GM18861 (cell line): ENCODE measurements around the gene ZNF618.

Experiments
- ATAC-seq: cut with Tn5 transposase; IDR thresholded peaks from one replicate; pipeline ENCODE4 v1.9.1; 2021; ENCODE audit not compliant: unreplicated experiment

The ZNF618 gene

DNA sequence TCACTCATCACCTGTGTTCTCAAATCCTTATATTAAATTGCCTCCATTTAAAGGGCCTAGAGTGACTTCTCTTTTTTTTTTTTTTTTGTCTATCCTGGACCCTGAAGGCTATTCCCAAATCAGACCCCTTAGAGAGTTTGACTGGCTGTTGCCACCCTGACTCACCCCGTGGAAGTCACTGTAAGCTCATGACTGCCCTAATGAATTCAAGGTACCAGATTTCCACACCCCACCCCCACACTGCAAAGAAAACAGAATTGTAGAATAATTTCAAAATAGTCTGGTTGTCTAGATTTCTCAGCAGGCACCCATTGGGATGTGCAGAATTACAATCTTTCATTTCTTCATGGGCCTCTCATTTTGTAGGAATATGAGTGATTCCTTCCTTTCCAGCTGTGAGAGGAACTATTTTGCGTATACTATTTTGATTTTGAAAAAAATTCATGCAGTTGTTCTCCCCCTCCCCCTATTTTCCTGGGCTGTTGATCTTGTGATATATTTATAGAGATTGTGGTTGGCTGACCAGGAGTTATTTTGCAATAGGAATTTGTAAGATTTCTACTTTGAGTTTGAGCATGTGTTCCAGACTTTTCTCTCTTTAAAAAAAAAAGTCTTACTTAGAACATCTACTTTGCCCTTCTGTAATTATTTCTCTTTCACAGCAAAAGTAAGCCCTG, 79.1 kb downstream of the ZNF618 start:
- no peak for ATAC-seq

DNA sequence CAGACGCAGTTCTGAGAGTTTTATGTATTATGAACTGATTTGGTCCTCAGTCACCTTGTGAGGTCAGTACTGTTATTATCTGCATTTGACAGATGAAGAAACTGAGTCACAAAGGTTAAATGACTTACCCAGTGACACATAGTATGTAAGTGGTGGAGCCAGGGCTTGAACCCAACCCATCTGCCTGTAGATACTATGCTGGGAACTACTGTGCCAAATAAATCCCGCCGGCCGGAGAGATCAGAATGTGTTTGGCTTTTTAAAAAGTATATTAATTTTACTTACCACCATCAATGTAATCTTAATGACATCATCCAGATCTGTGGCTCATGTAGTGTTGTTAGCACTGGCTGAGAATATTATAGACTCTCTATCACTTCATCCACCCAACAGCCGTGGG, 80.8 kb downstream of the ZNF618 start:
- no peak for ATAC-seq

GRCh38 chr9:113957351-113957750, 81.2 kb downstream of the ZNF618 start:
- no peak for ATAC-seq

- ATAC-seq, result no peak
Measured at GRCh38 chr9:113957821-113958341, 81.8 kb downstream of the ZNF618 start.

DNA sequence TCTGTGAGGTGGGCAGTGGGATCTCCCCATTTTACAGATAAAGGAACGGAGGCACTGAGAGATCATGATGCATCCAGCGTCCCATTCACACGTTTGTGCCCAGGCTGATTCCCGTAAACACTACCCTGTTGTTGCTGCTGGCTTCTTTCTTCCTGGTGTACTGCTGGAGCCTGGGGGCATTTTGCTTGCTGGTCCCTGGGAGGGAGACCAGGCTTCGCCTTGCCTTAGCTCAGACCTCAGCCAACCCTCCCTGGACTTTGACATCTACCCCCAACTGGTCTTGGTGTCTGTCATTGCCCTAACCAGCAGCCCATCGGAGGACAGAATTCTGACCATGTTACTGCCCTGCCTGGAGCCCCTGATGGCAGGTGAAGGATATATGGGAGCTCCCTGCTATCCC, 82.4 kb downstream of the ZNF618 start:
- no peak for ATAC-seq

DNA sequence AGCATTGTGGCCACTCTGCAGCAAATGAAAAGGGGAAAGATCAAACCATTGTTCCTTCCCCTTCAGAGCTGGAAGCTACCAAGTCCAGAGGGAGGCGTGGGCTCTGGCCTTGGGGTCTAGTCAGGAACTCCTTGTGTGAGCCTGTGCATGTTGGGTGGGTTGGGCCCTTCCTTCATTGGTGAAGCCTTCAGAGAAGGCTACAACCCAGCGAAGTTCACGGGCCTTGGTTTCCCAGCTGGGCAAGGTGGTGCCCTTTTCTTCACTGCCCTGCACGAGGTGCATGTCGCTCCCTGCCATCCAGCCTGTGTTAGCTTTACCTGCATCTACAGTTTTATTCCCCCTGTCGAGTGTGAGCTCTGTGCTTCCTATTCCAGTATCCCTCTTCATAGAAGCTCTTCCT, 84.7 kb downstream of the ZNF618 start:
- ATAC-seq, result no peak

- no peak for ATAC-seq
Measured at GRCh38 chr9:113962396-113962795, 86.3 kb downstream of the ZNF618 start.

DNA sequence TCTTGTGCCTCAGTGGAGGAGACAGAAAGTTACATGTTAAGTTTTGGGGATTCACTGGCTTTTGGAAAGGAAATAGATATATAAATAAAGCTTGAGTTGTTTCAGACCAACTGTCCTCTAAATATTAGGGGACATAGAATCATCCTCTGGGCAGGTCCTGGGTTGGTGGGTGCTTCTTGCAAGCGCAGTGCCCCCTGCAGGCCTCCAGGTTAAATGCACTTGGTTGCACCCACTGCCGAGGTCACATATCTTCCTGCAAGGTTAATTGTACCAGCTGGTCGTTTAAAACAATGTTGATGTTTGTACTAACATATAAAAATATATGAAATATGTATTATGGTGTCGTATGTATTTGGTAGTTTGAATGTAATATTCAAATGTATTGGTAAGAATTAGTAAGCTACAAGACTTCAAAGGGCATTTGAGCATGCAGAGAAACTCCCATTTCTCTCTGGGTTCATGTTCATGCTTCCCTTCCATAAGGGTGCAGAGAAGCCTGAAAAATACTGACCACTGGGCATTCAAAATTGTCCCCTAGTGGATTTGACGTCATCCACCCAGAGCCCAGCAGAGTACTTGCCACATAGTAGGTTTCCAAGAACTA, 87.0 kb downstream of the ZNF618 start:
- ATAC-seq, result no peak

GRCh38 chr9:113963696-113964494, 87.8 kb downstream of the ZNF618 start:
- ATAC-seq, result no peak

DNA sequence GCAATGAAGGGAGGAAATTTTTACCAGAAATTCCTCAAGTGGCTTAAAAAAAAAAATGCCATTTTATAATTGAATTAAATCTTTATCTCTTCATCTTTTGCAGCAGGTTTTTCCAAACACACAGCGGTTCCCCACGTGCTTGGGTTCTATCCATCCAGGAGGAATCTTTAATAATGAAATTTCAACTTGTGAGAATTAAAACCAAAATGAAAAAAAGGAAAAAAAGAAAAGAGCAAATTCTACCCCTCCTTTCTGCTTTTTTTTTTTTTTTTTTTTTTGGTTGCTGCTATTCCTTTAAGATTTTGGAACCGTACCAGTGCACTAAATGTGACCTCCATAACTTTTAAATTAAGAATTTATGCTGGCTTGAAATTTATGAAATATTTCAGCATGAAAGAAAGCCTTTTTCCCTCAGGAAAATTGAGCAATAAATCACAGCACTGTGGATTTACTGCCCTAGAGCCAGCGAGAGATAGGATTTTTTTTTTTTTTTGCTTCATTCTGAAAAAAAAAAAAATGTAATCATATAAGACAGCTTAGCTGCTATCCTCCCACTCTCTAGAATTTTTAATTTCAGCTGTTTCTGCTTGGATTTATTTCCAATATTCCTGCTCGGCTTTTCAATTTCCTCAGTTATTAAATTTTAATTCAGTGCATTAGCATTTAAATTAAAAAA, 88.5 kb downstream of the ZNF618 start:
- ATAC-seq, result no peak

DNA sequence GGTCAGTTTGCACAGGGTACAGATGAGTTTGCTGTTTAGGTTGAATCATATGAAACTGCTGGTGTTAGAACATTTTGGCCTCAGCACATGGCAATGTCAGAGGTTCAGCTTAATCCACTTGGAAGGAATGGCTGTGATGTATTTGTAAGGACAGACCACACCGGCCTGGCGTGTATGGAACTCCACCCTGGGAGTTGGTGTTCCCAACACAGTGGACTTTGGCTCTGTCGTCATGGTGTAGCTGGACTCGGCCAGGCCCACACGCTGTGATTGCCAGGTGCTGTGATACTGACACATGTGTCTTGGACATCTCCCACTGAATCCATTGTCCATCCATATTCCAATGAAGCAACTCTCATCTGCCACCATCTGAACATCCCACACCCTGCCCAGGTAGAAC, 90.3 kb downstream of the ZNF618 start:
- no peak for ATAC-seq

GRCh38 chr9:113967380-113967779, 91.3 kb downstream of the ZNF618 start:
- no peak for ATAC-seq

DNA sequence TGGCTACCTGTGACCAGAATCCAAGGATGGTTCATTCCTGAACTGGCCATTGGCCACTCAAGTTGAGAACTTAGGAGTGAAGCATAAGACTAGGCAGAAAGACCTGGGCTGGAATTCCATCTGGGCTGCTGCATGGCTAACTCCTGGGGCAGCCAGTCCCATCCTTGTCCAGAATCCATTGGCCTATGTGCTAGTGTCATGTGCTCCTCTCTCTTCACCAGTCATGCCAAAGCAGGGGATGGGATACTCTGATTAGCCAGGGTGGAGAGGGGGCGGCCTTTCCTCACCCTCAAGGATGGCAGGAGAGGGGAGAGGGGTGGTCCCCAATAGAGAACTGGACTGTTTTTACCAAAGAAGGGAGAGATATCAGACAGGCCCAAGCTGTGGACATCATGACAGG, 93.2 kb downstream of the ZNF618 start:
- no peak for ATAC-seq

- ATAC-seq, result no peak
Measured at GRCh38 chr9:113973226-113973625, 97.1 kb downstream of the ZNF618 start.

DNA sequence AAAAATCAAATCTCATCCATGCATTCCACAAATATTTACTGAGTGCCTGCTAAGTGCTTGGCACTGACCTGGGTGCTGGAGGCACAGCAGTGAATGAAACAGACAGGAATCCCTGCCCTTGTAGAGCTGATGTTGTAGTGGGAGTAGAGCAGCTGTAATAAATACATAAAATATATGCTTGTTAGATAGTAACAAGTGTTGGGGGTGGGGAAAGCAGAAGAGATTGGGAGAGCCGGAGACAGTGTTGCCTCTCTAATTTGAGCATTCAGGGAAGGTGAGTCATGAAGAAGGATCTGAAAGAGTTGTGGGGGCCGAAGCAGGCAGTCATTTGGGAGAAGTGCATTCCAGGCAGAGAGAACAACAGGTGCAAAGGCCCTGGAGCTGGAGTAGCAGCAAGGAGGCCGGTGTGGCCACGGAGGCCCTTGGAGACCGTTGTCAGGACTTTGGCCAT, 97.9 kb downstream of the ZNF618 start:
- ATAC-seq, result no peak

GRCh38 chr9:113976915-113977314, 100.8 kb downstream of the ZNF618 start:
- ATAC-seq, result no peak

GRCh38 chr9:113978725-113979342, 102.7 kb downstream of the ZNF618 start:
- no peak for ATAC-seq

DNA sequence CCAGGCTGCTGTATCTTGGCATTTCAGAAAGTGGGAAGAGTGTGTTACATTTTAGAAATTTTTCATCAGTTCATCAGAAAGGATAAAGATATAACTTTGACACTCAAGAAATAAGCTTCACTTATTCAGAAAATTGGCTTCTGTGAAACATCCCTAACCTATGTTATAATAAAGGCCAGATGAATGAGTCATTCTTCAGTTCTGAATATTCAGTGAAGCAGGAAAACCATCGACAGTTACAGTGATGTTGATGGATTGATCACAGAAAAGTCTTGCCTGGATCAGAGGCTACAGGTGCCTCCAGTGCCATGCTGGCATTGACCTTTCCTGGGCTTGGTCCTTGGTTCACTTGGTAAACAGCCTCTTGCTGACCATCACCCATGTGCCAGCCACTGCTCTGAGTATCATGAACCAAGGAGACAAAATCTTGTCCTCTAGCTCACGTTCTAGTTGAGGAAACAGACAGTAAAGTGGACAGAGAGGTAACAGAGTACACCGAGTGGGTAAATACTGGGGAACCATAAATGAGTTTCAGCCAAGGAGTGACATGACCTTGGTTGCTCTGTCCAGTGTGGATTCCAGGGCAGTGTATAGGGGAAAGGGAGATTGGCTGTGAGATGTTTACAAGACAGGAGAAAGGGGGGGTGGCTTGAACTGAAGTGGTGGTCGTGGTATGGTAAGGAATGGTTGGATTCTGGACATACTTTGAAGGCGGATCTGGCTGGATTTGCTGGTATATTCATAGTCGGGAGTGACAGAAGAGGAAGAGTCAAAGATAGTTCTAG, 103.4 kb downstream of the ZNF618 start:
- no peak for ATAC-seq

DNA sequence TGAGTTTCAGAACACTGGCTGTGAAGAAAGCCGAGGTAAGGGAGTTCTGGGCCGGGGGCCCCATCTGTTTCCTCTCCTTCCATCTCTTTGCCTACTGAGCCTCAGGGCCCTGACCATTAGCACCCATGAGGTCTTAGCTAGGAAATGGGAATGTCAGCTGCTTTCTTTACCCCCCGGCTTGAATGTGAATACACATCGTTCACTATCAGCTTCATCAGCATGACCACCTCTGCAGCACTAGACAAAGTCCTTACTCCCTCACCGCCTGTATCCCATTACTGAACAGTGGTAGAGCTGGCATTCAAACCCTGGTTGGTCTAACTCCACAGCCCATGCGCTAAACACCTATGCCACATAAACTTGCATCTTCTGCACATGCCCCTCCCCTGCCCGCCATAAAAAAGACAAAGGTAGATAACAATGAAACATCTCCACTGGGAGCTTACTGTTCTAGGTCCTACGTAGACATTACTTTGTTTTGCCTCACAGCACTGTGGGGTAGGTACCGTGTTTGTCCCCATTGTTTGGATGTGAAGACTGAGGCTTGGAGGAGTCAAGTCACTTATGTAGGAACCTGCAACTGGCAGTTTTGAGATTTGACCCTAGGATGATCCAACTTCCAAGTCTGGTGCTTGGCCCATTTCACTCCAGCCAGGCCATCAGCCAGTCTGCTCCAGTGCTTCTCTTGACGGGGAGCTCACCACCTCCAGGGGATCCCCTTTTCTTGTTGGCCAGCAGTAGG, 108.7 kb downstream of the ZNF618 start:
- ATAC-seq, result no peak
